ENCODE measurements around the gene CHRDL2.

DNA sequence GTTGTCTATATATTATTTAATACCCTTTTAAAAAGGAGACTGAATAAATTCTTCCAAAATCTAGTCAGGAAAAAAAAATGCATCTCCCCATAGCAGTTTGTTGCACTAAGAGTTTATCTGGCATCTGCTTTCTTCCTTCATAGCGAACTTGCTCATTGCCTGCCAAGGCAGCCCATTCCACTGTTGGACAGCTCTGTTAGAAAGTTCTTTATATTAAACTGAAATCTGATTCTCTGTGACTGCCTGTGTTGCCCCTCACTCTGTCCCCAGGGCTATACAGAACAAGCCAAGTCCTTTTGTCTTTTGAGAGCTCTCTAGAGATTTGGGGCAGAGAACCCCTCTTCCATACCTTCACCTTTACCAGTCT is 3.3 kb upstream of the CHRDL2 start:
- TF ChIP-seq EZH2 (IDR thresholded peaks at IDR 0.05; ENCODE audit: insufficient read depth, poor library complexity, severe bottlenecking) (no peak), EZH2phosphoT487 (IDR thresholded peaks at IDR 0.05; ENCODE audit: insufficient read depth, low read depth) (no peak)

Data from GM23248 (cell line).